ENCODE data around the gene NRCAM. TPM values are rescaled to one million over a fixed set of nuclear protein-coding genes. Genes with fewer than 3 reads are reported as not detected.

Gene NRCAM
- total and polyA plus RNA-seq, 2 of the 8 experiments (the other 6 are each of a cell fraction or from before 2014, with no cell fraction given): 2.7 to 3.8 TPM

DNA sequence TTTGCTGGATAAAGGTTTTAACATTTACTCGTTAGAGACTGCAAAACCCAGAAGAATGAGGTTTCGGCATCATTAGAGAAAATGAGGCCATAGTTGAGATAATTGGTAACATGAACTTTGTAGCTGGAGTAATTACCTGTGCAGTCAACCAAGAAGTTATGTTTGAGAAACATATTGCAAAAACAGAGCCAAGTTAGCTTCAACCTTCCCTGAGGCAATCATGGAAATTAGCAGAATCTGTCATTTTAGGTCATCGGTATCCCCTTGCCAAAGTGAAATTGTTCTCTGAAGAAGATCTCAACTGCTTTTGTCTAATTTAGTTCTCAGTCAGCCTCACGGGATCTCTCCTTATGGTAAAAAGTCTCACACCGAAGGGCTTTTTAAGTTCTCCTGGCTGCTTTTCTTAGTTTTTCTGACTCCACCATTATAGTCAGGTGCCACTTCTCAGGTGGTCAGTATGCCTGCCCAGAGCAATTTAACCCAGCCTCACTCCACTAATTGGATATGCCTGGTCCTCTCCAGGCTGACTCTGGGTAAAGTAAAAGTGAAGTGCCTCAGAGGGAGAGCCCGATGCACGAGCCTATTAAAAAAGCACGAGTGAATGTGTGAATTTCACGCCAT, 52.5 kb downstream of the NRCAM start (continued):
- TF ChIP-seq POU5F1 (IDR thresholded peaks at IDR 0.05; ENCODE audit: low read depth, low read length) (no peak), KDM1A (IDR thresholded peaks at IDR 0.05; ENCODE audit: borderline replicate concordance, low read length) (no peak), SIN3A (conservative IDR thresholded peaks at IDR 0.05 in 1 of 2, IDR thresholded peaks at IDR 0.05 in 1 of 2; ENCODE audit: low read depth in 1 of 2, low read length in 2 of 2) (no peak), KDM5A (IDR thresholded peaks at IDR 0.05; ENCODE audit: low read length) (no peak)

Data from H1 (cell line).